ENCODE data around the gene BPTF. TPM values are rescaled to one million over a fixed set of nuclear protein-coding genes. Genes with fewer than 3 reads are reported as not detected.
A peak's percentile ranks its signal among the peaks of the same experiment; 100 is the strongest.
"Not testable (repeated sequence)": the region's sequence is repeated elsewhere in the genome, so short reads cannot be mapped to it uniquely, and the experiment has no call there.

BPTF gene
- total RNA-seq, 2 donors from 2014 or later, result 60.3 to 92.3 TPM

DNA sequence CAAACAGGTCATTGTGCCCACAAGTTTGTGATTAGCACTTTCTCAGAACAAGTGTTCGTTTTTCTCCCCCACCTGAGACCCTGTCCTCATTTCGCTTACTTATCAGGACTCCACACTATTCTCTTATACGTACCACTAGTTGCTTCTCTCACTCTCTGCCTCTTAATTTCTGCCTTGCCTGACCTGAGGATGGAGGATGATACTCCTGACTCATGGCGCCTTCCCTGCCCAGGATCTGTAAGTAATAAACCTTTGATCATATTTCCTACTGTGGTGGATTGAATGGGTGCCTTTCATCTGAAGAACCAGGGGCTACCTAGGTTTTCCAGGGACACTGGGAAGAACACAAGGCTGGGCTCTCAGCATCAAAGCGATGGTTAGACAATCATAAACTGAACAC lies 39.8 kb upstream of the BPTF start:
- Histone ChIP-seq H3K36me3 (no peaks in the 10 kb centered on the region), H3K9me3 (no peaks in the 10 kb centered on the region), H3K4me3 (no peak overlapping the region), H3K27me3 (no peaks in the 10 kb centered on the region), H3K27ac (no peak overlapping the region), H3K4me1 (no peaks in the 10 kb centered on the region)
- no peak for DNase-seq (ENCODE audit: low spot score)
- TF ChIP-seq, protein P1, sequence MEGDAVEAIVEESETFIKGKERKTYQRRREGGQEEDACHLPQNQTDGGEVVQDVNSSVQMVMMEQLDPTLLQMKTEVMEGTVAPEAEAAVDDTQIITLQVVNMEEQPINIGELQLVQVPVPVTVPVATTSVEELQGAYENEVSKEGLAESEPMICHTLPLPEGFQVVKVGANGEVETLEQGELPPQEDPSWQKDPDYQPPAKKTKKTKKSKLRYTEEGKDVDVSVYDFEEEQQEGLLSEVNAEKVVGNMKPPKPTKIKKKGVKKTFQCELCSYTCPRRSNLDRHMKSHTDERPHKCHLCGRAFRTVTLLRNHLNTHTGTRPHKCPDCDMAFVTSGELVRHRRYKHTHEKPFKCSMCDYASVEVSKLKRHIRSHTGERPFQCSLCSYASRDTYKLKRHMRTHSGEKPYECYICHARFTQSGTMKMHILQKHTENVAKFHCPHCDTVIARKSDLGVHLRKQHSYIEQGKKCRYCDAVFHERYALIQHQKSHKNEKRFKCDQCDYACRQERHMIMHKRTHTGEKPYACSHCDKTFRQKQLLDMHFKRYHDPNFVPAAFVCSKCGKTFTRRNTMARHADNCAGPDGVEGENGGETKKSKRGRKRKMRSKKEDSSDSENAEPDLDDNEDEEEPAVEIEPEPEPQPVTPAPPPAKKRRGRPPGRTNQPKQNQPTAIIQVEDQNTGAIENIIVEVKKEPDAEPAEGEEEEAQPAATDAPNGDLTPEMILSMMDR (IDR thresholded peaks at IDR 0.05), result no peak

DNA sequence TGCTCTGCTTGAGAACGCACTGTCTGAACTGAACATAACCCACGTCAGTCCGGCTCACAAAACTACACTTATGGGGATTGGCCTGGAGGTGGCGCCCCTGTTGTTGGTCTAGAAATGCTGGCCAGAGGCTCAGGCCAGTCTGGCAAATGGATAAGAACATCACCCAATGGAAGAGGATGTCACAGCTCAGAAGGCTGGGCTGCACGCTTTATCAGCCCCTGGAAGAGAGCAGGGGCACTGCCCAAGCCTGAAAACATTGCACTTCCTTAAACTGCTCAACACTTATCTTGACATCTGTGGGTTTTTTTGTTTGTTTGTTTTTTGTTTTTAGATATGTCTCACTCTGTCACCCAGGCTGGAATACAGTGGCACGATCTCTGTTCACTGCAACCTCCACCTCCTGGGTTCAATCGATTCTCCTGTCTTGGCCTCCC lies 24.8 kb upstream of the BPTF start:
- H3K4me1 ChIP-seq, result no peaks in the 10 kb centered on the region
- no peaks in the 10 kb centered on the region for H3K27me3 ChIP-seq
- H3K36me3 ChIP-seq, result no peaks in the 10 kb centered on the region
- H3K4me3 ChIP-seq, result no peak overlapping the region
- peak; percentile 82 for DNase-seq (ENCODE audit: low spot score)
- no peaks in the 10 kb centered on the region for H3K9me3 ChIP-seq
- TF ChIP-seq, protein P1 (IDR thresholded peaks at IDR 0.05), result peak; percentile 53 to 71
- H3K27ac ChIP-seq, result no peak overlapping the region

DNA sequence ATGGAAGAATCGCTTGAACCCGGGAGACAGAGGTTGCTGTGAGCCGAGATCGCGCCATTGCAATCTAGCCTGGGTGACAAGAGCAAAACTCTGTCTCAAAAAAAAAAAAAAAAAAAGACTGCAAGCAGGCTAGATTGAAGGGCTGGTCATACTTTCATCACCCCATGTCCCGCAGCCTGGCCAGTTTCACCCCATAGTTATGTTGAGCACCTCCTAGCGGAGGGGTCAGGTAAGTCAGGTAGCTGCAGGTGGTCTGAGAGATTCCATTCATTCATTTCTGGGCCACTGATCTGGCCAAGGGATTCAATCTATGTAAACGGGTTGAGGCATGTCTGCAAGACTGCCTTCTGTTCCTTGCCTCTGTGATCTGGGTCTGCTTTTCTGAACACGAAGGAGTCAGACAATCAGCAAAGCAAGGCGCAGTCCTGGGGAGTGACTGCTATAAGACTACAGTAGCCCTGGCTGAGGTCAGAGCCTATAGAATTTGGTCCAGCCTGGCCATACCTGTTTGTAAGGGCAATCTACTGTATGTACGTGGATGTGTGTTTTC lies 23.6 kb upstream of the BPTF start:
- H3K27ac ChIP-seq, result no peak overlapping the region
- no peak overlapping the region for H3K4me3 ChIP-seq
- TF ChIP-seq, protein P1 (IDR thresholded peaks at IDR 0.05), result no peak
- no peaks in the 10 kb centered on the region for H3K27me3 ChIP-seq
- no peaks in the 10 kb centered on the region for H3K4me1 ChIP-seq
- no peaks in the 10 kb centered on the region for H3K9me3 ChIP-seq
- DNase-seq (ENCODE audit: low spot score), result no peak
- H3K36me3 ChIP-seq, result no peaks in the 10 kb centered on the region

DNA sequence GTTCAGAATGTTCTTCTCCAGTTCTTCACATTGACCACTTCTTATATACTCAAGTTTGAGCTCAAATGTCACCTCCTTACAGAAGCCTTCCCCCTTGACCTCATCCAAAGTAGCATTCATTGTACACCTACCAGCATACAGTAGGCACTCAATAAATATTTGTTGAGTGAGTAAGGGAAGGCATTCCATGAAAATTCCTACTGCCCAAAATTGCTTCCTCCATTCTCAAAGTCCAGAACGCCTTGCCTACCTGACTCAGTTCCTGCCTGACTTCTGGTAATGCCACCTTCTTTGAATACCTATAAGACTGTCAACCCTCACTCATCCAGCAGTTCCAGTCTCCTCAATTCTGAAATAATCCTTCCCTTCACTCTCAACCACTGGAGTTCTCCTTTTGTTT lies 14.8 kb upstream of the BPTF start:
- H3K27ac ChIP-seq, result no peak overlapping the region
- no peaks in the 10 kb centered on the region for H3K36me3 ChIP-seq
- DNase-seq (ENCODE audit: low spot score), result no peak
- TF ChIP-seq, protein P1 (IDR thresholded peaks at IDR 0.05), result no peak
- no peaks in the 10 kb centered on the region for H3K27me3 ChIP-seq
- no peak overlapping the region for H3K4me3 ChIP-seq
- H3K4me1 ChIP-seq, result no peaks in the 10 kb centered on the region
- H3K9me3 ChIP-seq, result no peaks in the 10 kb centered on the region

DNA sequence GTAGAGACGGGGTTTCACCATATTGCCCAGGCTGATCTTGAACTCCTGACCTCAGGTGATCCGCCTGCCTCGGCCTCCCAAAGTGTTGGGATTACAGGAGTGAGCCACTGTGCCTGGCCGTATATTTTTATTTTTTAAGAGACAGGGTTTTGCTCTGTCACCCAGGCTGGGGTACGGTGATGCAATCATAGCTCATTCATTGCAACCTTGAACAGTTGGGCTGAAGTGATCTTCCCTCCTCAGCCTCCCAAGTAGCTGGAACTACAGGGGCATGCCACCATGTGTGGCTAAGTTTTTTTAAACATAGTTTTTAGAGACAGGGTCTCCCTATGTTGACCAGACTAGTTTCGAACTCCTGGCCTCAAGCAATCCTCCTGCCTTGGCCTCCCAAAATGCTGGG lies 12.9 kb upstream of the BPTF start:
- H3K36me3 ChIP-seq; H3K27ac ChIP-seq; H3K9me3 ChIP-seq; H3K4me1 ChIP-seq; H3K27me3 ChIP-seq; DNase-seq (ENCODE audit: low spot score); H3K4me3 ChIP-seq: not testable (repeated sequence)

DNA sequence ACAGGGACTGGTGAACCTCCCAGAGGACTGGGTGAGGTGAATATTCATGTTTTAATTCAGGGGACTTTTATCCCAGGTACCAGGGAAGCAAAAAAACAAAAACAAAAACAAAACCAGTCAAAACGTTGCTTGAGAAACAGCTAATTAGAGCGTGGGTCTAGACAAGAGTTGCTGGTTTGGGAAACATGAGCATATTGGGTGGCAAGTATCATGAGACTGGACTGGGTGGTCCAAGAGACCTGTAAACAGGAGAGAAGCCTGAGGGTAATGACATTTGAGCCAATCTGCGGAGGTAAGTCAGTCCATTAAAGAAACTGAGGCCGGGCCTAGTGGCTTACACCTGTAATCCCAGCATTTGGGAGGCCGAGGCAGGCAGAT lies 11.5 kb upstream of the BPTF start:
- no peak for DNase-seq (ENCODE audit: low spot score)
- TF ChIP-seq, protein P1 (IDR thresholded peaks at IDR 0.05), result no peak
- Histone ChIP-seq H3K4me3 (no peak overlapping the region), H3K27me3 (no peaks in the 10 kb centered on the region), H3K27ac (no peak overlapping the region), H3K9me3 (no peaks in the 10 kb centered on the region), H3K4me1 (no peaks in the 10 kb centered on the region), H3K36me3 (no peaks in the 10 kb centered on the region)
